Upper lobe of left lung (tissue), 4 donors: ENCODE measurements around the gene ZNF407.

ENCODE experiments used
- CTCF ChIP-seq, 6 experiments: fragments of 450-650 bp in 4 of 6; fragments of 200-600 bp in 2 of 6; sonication (generic) in 2 of 6; IDR thresholded peaks; one replicate each; pipeline ENCODE4 v1.5.1; 2016 to 2019; ENCODE audit warnings: antibody characterized with exemption in 6 of 6
- EP300 ChIP-seq, 4 donors: sonication (generic); formaldehyde crosslinking; IDR thresholded peaks; one replicate each; pipeline ENCODE4 v1.5.1; 2017; ENCODE audit warnings: antibody characterized with exemption in 4 of 4, control low read depth in 2 of 4
- POLR2A ChIP-seq, 4 donors: fragments of 450-650 bp; IDR thresholded peaks; one replicate each; pipeline ENCODE4 v1.5.1; 2016 to 2017; ENCODE audit warnings: antibody characterized with exemption in 4 of 4, mild to moderate bottlenecking in 2 of 4
- POLR2AphosphoS5 ChIP-seq, 2 donors: sonication (generic); formaldehyde crosslinking; IDR thresholded peaks; one replicate each; pipeline ENCODE4 v1.5.1; 2017; ENCODE audit warnings: antibody characterized with exemption in 2 of 2

GRCh38 chr18:75048776-75049454 is 451.2 kb downstream of the ZNF407 start:
- TF ChIP-seq CTCF (IDR thresholded peaks at IDR 0.05) (no peak), POLR2A (IDR thresholded peaks at IDR 0.05) (no peak), POLR2AphosphoS5 (IDR thresholded peaks at IDR 0.05) (no peak), EP300 (IDR thresholded peaks at IDR 0.05) (no peak)
